Subcutaneous abdominal adipose tissue (tissue), 5 donors: ENCODE results near the gene DNAJB1.

Experiments used
- H3K27ac ChIP-seq: one replicate; pipeline ENCODE4 v1.7.0; 2013; ENCODE audit warnings: low read depth, mild to moderate bottlenecking, inconsistent platforms, low read length, moderate library complexity
- H3K27me3 ChIP-seq, 5 donors: one replicate each; pipeline ENCODE4 v1.7.0; 2013; ENCODE audit warnings: low read length in 5 of 5, inconsistent platforms in 1 of 5; ENCODE audit not compliant: control insufficient read depth in 5 of 5, insufficient read depth in 4 of 5
- H3K36me3 ChIP-seq, 5 donors: one replicate each; pipeline ENCODE4 v1.7.0; 2013; ENCODE audit warnings: low read length in 5 of 5; ENCODE audit not compliant: control insufficient read depth in 5 of 5, insufficient read depth in 5 of 5
- H3K4me1 ChIP-seq, 5 donors: one replicate each; pipeline ENCODE4 v1.7.0; 2013; ENCODE audit warnings: low read length in 5 of 5, mild to moderate bottlenecking in 3 of 5, moderate library complexity in 1 of 5; ENCODE audit not compliant: control insufficient read depth in 5 of 5, insufficient read depth in 5 of 5
- H3K4me3 ChIP-seq, 5 donors: one replicate each; pipeline ENCODE4 v1.7.0; 2013; ENCODE audit warnings: low read length in 5 of 5, low read depth in 1 of 5
- H3K9ac ChIP-seq, 5 donors: one replicate each; pipeline ENCODE4 v1.7.0; 2013; ENCODE audit warnings: low read length in 5 of 5, mild to moderate bottlenecking in 4 of 5, moderate library complexity in 3 of 5
- H3K9me3 ChIP-seq, 5 donors: one replicate each; pipeline ENCODE4 v1.7.0; 2013; ENCODE audit warnings: low read length in 5 of 5; ENCODE audit not compliant: control insufficient read depth in 5 of 5
- donor health status: healthy.
- donor health status: healthy.
- donor health status: healthy.
- donor health status: healthy.
- donor health status: healthy.

DNAJB1 gene

GRCh38 chr19:14526423-14526822, 8.2 kb upstream of the DNAJB1 start:
- Histone ChIP-seq H3K9me3 (no peaks in the 10 kb centered on the region), H3K27ac (no peak overlapping the region), H3K4me3 (no peak overlapping the region), H3K9ac (no peak overlapping the region), H3K36me3 (no peaks in the 10 kb centered on the region), H3K27me3 (no peaks in the 10 kb centered on the region), H3K4me1 (peaks cover 0 to 22% (median 21%) of the 10 kb centered on the region in 5 donors)

- H3K27me3 ChIP-seq, result no peaks in the 10 kb centered on the region
- H3K36me3 ChIP-seq, result no peaks in the 10 kb centered on the region
- H3K4me3 ChIP-seq, result no peak overlapping the region
- no peaks in the 10 kb centered on the region for H3K9me3 ChIP-seq
- no peak overlapping the region for H3K27ac ChIP-seq
- no peak overlapping the region for H3K9ac ChIP-seq
- H3K4me1 ChIP-seq, result peaks cover 0 to 17% (median 15%) of the 10 kb centered on the region in 5 donors
These were observed 7.5 kb upstream of the DNAJB1 start for GRCh38 chr19:14525729-14526128.

GRCh38 chr19:14520543-14520942, 2.3 kb upstream of the DNAJB1 start:
- Histone ChIP-seq H3K4me1 (peaks cover 12 to 36% (median 21%) of the 10 kb centered on the region in 5 donors), H3K4me3 (no peak overlapping the region), H3K36me3 (peaks cover 0 to 18% (median 12%) of the 10 kb centered on the region in 5 donors), H3K9me3 (no peaks in the 10 kb centered on the region), H3K9ac (no peak overlapping the region), H3K27me3 (no peaks in the 10 kb centered on the region), H3K27ac (peak overlapping the region; percentile 96)

GRCh38 chr19:14519860-14520407, 1.7 kb upstream of the DNAJB1 start:
- Histone ChIP-seq H3K9me3 (no peaks in the 10 kb centered on the region), H3K9ac (peak overlapping the region in 2 of 5 donors; percentile 2 to 55), H3K36me3 (peaks cover 0 to 24% (median 18%) of the 10 kb centered on the region in 5 donors), H3K27ac (peak overlapping the region; percentile 96), H3K4me3 (no peak overlapping the region), H3K27me3 (no peaks in the 10 kb centered on the region), H3K4me1 (peaks cover 13 to 42% (median 27%) of the 10 kb centered on the region in 5 donors)

GRCh38 chr19:14519245-14519859, 1.2 kb upstream of the DNAJB1 start:
- Histone ChIP-seq H3K9me3 (no peaks in the 10 kb centered on the region), H3K4me3 (no peak overlapping the region), H3K36me3 (peaks cover 0 to 29% (median 24%) of the 10 kb centered on the region in 5 donors), H3K9ac (peak overlapping the region in 3 of 5 donors; percentile 2 to 83 (median 79)), H3K27me3 (no peaks in the 10 kb centered on the region), H3K4me1 (peaks cover 17 to 48% (median 33%) of the 10 kb centered on the region in 5 donors), H3K27ac (peak overlapping the region; percentile 96)

- Histone ChIP-seq H3K27me3 (no peaks in the 10 kb centered on the region), H3K27ac (peak overlapping the region; percentile 98), H3K4me1 (peaks cover 29 to 54% (median 41%) of the 10 kb centered on the region in 5 donors), H3K4me3 (peak overlapping the region; percentile 86 to 98 (median 93)), H3K9ac (peak overlapping the region; percentile 75 to 98 (median 93)), H3K9me3 (no peaks in the 10 kb centered on the region), H3K36me3 (peaks cover 0 to 42% (median 27%) of the 10 kb centered on the region in 5 donors)
These were observed 754 bp downstream of the DNAJB1 start for GRCh38 chr19:14517446-14517839.

GRCh38 chr19:14516746-14517438, 1.3 kb downstream of the DNAJB1 start:
- H3K27me3 ChIP-seq, result no peaks in the 10 kb centered on the region
- H3K9me3 ChIP-seq, result no peaks in the 10 kb centered on the region
- H3K4me3 ChIP-seq, result peak overlapping the region; percentile 86 to 98 (median 93)
- H3K4me1 ChIP-seq, result peaks cover 29 to 54% (median 42%) of the 10 kb centered on the region in 5 donors
- peak overlapping the region; percentile 75 to 98 (median 93) for H3K9ac ChIP-seq
- peaks cover 0 to 42% (median 27%) of the 10 kb centered on the region in 5 donors for H3K36me3 ChIP-seq
- peak overlapping the region; percentile 98 for H3K27ac ChIP-seq

- H3K4me3 ChIP-seq, result peak overlapping the region; percentile 86 to 98 (median 93)
- H3K9ac ChIP-seq, result peak overlapping the region; percentile 75 to 98 (median 93)
- H3K36me3 ChIP-seq, result peaks cover 0 to 42% (median 27%) of the 10 kb centered on the region in 5 donors
- H3K27me3 ChIP-seq, result no peaks in the 10 kb centered on the region
- H3K9me3 ChIP-seq, result no peaks in the 10 kb centered on the region
- H3K27ac ChIP-seq, result peak overlapping the region; percentile 98
- H3K4me1 ChIP-seq, result peaks cover 29 to 58% (median 45%) of the 10 kb centered on the region in 5 donors
These were observed 2.1 kb downstream of the DNAJB1 start for GRCh38 chr19:14516048-14516534.

- peak overlapping the region in 4 of 5 donors; percentile 87 to 98 (median 95) for H3K9ac ChIP-seq
- peak overlapping the region; percentile 86 to 98 (median 93) for H3K4me3 ChIP-seq
These were observed 2.6 kb downstream of the DNAJB1 start for GRCh38 chr19:14515501-14516047.

More at GRCh38 chr19:14515501-14516047, 2.6 kb downstream of the DNAJB1 start:
- Histone ChIP-seq H3K36me3 (peaks cover 0 to 42% (median 27%) of the 10 kb centered on the region in 5 donors), H3K4me1 (peaks cover 29 to 62% (median 45%) of the 10 kb centered on the region in 5 donors), H3K27ac (peak overlapping the region; percentile 98), H3K27me3 (no peaks in the 10 kb centered on the region), H3K9me3 (no peaks in the 10 kb centered on the region)
